B cell (primary cell): ENCODE results near the gene SOX9. TPM values are rescaled to one million over a fixed set of nuclear protein-coding genes. Genes with fewer than 3 reads are reported as not detected.

Experiments
- ATAC-seq: fragments of 200-7000 bp; cut with Tn5 transposase; one replicate; pipeline ENCODE4 v1.10.0; 2021; ENCODE audit warnings: low read depth, mild to moderate bottlenecking, moderate number of reproducible peaks, moderate library complexity
- CTCF ChIA-PET: fragments of 350-600 bp; sonication (Branson Sonifier 250); formaldehyde crosslinking; loops from one replicate; lab custom pipeline; 2021; ENCODE audit warnings: antibody characterized with exemption, inconsistent platforms; lab: Charles Lee
- POLR2A ChIA-PET: fragments of 350-600 bp; sonication (Branson Sonifier 250); formaldehyde crosslinking; loops from one replicate; lab custom pipeline; 2021; ENCODE audit warnings: antibody characterized with exemption; lab: Charles Lee
- DNase-seq: peaks from one replicate; pipeline ENCODE4 v3.0.0; 2013
- H2AFZ ChIP-seq: 2 replicates; pipeline ENCODE4 v1.6.1; 2012; ENCODE audit warnings: mild to moderate bottlenecking, low read depth, low read length; ENCODE audit not compliant: insufficient read depth, poor library complexity, severe bottlenecking
- H3K27ac ChIP-seq, 2 donors: 1 replicate in 1 of 2; 2 replicates in 1 of 2; pipeline ENCODE4 v1.5.1; 2012 to 2013; ENCODE audit warnings: low read length in 2 of 2, mild to moderate bottlenecking in 2 of 2, moderate library complexity in 1 of 2
- H3K27me3 ChIP-seq, 4 experiments: fragments of 200-600 bp in 1 of 4; sonication (generic) in 1 of 4; replicated peaks in 1 of 4; 1 replicate in 2 of 4; 2 replicates in 2 of 4; pipeline versions ENCODE4 v1.6.1 to v1.7.0; 2013 to 2016; ENCODE audit warnings: low read length in 3 of 4, mild to moderate bottlenecking in 2 of 4, mixed read lengths in 1 of 4, moderate library complexity in 1 of 4; ENCODE audit not compliant: insufficient read depth in 4 of 4, control insufficient read depth in 3 of 4; ENCODE audit errors: control extremely low read depth in 1 of 4
- H3K36me3 ChIP-seq, 2 experiments: replicated peaks in 1 of 2; 1 replicate in 1 of 2; 2 replicates in 1 of 2; pipeline versions ENCODE4 v1.6.1 to v1.7.1; 2013; ENCODE audit warnings: low read length in 1 of 2; ENCODE audit not compliant: insufficient read depth in 2 of 2, control insufficient read depth in 1 of 2; ENCODE audit errors: control extremely low read depth in 1 of 2, extremely low read depth in 1 of 2
- H3K4me1 ChIP-seq, 2 donors: fragments of 200-600 bp in 1 of 2; sonication (generic) in 1 of 2; 1 replicate in 1 of 2; 2 replicates in 1 of 2; pipeline versions ENCODE4 v1.5.1 to v1.6.1; 2013 to 2017; ENCODE audit warnings: low read length in 2 of 2; ENCODE audit not compliant: control insufficient read depth in 2 of 2, insufficient read depth in 2 of 2
- H3K4me2 ChIP-seq: replicated peaks from 2 replicates; pipeline ENCODE3; 2012; ENCODE audit warnings: mild to moderate bottlenecking, low read depth, low read length; ENCODE audit not compliant: poor library complexity, severe bottlenecking
- H3K4me3 ChIP-seq, 5 experiments: fragments of 200-600 bp in 1 of 5; sonication (generic) in 1 of 5; 1 replicate in 3 of 5; 2 replicates in 2 of 5; pipeline versions ENCODE4 v1.5.1 to v1.7.0; 2011 to 2016; ENCODE audit warnings: low read length in 4 of 5, mild to moderate bottlenecking in 4 of 5, low read depth in 2 of 5, control low read depth in 1 of 5, moderate library complexity in 1 of 5; ENCODE audit not compliant: insufficient read depth in 1 of 5; ENCODE audit errors: control extremely low read depth in 1 of 5, extremely low read depth in 1 of 5
- H3K79me2 ChIP-seq: fragments of 200-600 bp; sonication (generic); one replicate; pipeline ENCODE4 v1.6.0; 2016; ENCODE audit warnings: low read length; ENCODE audit not compliant: control insufficient read depth, insufficient read depth
- H3K9ac ChIP-seq: fragments of 200-600 bp; sonication (generic); 2 replicates; pipeline ENCODE4 v1.6.1; 2017; ENCODE audit warnings: mild to moderate bottlenecking, low read length, moderate library complexity
- H3K9me3 ChIP-seq, 3 donors: one replicate each; pipeline versions ENCODE4 v1.6.1 to v1.7.1; 2013; ENCODE audit warnings: low read length in 2 of 3; ENCODE audit not compliant: control insufficient read depth in 2 of 3, insufficient read depth in 1 of 3; ENCODE audit errors: control extremely low read depth in 1 of 3
- H4K20me1 ChIP-seq: 2 replicates; pipeline ENCODE4 v1.6.0; 2012; ENCODE audit warnings: mild to moderate bottlenecking, low read length; ENCODE audit not compliant: insufficient read depth, control insufficient read depth, poor library complexity, severe bottlenecking
- H3K27ac Mint-ChIP-seq: one replicate; pipeline ENCODE4 v1.8.0; 2021; ENCODE audit warnings: mixed read lengths
- H3K27me3 Mint-ChIP-seq: one replicate; pipeline ENCODE4 v1.8.0; 2021; ENCODE audit warnings: mixed read lengths
- H3K4me1 Mint-ChIP-seq: one replicate; pipeline ENCODE4 v1.8.0; 2021; ENCODE audit warnings: mixed read lengths
- H3K4me3 Mint-ChIP-seq: one replicate; pipeline ENCODE4 v1.8.0; 2021; ENCODE audit warnings: mixed read lengths
- H3K9me3 Mint-ChIP-seq: one replicate; pipeline ENCODE4 v1.8.0; 2022; ENCODE audit warnings: mixed read lengths; ENCODE audit not compliant: insufficient read depth
- EZH2 ChIP-seq: IDR thresholded peaks from 2 replicates; pipeline ENCODE4 v1.6.1; 2012; ENCODE audit warnings: borderline replicate concordance, low read depth, mild to moderate bottlenecking, moderate library complexity, low read length; ENCODE audit not compliant: insufficient read depth, poor library complexity, severe bottlenecking
- WGBS: methylation state at CpG from one replicate; pipeline ENCODE4 v1.1.5; 2013; ENCODE audit warnings: missing lambda C conversion rate; ENCODE audit not compliant: insufficient coverage; 5-methylcytosine and 5-hydroxymethylcytosine counted together
- intact Hi-C: fragments of 100-400 bp; cut with micrococcal nuclease; formaldehyde crosslinking; loops from one replicate; pipeline ENCODE4 v1.10.0; 2022
- polyA plus RNA-seq: library from polyadenylated mRNA; depleted of rRNA; stranded (reverse); fragments of >200 nt; gene quantifications from 2 replicates; pipeline ENCODE4 v1.2.3, GENCODE V29; 2012
- total RNA-seq, 2 donors: library from RNA; stranded (reverse); fragments of 120-200 nt in 1 of 2; gene quantifications; 1 replicate in 1 of 2; 2 replicates in 1 of 2; pipeline versions ENCODE4 v1.2.3 to v1.2.4, GENCODE V29; 2013 to 2022
- TF ChIP-seq, protein P1 (sequence below): fragments of 200-600 bp; IDR thresholded peaks from one replicate; pipeline ENCODE4 v1.8.0; 2022; ENCODE audit warnings: antibody characterized with exemption, mild to moderate bottlenecking

Gene SOX9
- total and polyA plus RNA-seq, 2 donors (not counting 1 experiment from before 2014, with no cell fraction given), result 0.03 TPM; not detected in 1

DNA sequence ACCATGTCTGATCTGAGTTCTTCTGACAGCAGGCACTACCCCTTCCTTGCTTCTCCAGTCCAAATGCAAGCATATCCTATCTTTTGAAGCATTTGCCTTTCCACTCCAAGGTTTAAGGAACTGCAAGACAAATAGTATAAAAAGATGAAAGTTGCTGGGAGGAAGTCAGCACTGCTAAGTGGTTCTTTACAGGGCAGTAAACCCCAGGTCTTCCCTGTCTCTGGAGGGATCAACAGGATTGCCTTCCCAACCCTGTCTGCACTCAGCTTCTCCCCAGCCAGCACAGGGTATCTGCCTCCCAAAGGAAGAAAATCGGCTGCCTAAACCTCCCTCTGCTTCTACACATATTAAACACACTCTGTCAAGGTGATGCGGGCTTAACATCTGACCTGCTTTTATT, 46.8 kb downstream of the SOX9 start:
- H3K4me3 ChIP-seq, result no peak overlapping the region
- ChIA-PET CTCF (no interaction called here), POLR2A (no interaction called here)
- H3K9me3 Mint-ChIP-seq, result peaks cover 1% of the 10 kb centered on the region
- no peaks in the 10 kb centered on the region for H3K36me3 ChIP-seq
- no peak overlapping the region for H3K27ac Mint-ChIP-seq
- H3K27ac ChIP-seq, result no peak overlapping the region
- peaks cover 0 to 8% (median 0%) of the 10 kb centered on the region in 3 donors for H3K9me3 ChIP-seq
- H3K4me2 ChIP-seq, result no peak overlapping the region
- TF ChIP-seq EZH2, result no peak
- TF ChIP-seq, protein P1, sequence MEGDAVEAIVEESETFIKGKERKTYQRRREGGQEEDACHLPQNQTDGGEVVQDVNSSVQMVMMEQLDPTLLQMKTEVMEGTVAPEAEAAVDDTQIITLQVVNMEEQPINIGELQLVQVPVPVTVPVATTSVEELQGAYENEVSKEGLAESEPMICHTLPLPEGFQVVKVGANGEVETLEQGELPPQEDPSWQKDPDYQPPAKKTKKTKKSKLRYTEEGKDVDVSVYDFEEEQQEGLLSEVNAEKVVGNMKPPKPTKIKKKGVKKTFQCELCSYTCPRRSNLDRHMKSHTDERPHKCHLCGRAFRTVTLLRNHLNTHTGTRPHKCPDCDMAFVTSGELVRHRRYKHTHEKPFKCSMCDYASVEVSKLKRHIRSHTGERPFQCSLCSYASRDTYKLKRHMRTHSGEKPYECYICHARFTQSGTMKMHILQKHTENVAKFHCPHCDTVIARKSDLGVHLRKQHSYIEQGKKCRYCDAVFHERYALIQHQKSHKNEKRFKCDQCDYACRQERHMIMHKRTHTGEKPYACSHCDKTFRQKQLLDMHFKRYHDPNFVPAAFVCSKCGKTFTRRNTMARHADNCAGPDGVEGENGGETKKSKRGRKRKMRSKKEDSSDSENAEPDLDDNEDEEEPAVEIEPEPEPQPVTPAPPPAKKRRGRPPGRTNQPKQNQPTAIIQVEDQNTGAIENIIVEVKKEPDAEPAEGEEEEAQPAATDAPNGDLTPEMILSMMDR, result no peak
- no peaks in the 10 kb centered on the region for H3K4me1 Mint-ChIP-seq
- H3K4me3 Mint-ChIP-seq, result no peak overlapping the region
- DNase-seq (no peak), ATAC-seq (no peak)
- H3K27me3 Mint-ChIP-seq, result peaks cover 6% of the 10 kb centered on the region
- peaks cover 0 to 2% (median 0%) of the 10 kb centered on the region in 4 experiments for H3K27me3 ChIP-seq
- no peak overlapping the region for H3K9ac ChIP-seq
- intact Hi-C loops, result no loop called here
- no peaks in the 10 kb centered on the region for H4K20me1 ChIP-seq
- H2AFZ ChIP-seq, result no peak overlapping the region
- H3K79me2 ChIP-seq, result no peaks in the 10 kb centered on the region
- WGBS, result no CpG with 5 or more reads among the region's 2 CpGs
- no peaks in the 10 kb centered on the region for H3K4me1 ChIP-seq

DNA sequence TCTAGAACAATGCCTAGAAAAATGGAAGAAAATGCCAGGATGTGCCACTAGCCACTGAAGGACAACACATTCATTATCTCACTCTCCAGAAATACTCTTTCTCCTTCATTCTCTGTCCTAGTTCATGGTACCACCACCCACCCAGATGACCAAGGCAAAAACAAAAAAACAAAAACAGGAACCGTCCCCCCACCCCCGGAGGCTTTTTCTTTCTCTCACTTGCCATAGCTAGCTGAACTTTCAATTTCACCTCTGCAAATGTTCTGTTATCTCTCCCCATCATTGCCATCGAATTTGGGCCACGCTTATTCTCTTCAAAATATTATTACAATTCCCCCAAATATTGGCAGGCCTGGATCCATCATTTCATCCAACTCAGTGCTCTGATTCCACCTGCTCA, 49.0 kb downstream of the SOX9 start:
- DNase-seq (no peak), ATAC-seq (no peak)
- Histone ChIP-seq H3K27me3 (peaks cover 0 to 2% (median 0%) of the 10 kb centered on the region in 4 experiments), H3K9ac (no peak overlapping the region), H3K27ac (no peak overlapping the region), H3K79me2 (no peaks in the 10 kb centered on the region), H2AFZ (no peak overlapping the region), H4K20me1 (no peaks in the 10 kb centered on the region), H3K4me3 (no peak overlapping the region), H3K36me3 (no peaks in the 10 kb centered on the region), H3K4me1 (no peaks in the 10 kb centered on the region), H3K4me2 (no peak overlapping the region), H3K9me3 (peaks cover 0 to 4% (median 0%) of the 10 kb centered on the region in 3 donors)
- WGBS, result 83% methylated on average over 4 of the region's 4 CpGs
- no peaks in the 10 kb centered on the region for H3K9me3 Mint-ChIP-seq
- intact Hi-C loops, result no loop called here
- TF ChIP-seq, protein P1, result no peak
- no peak for TF ChIP-seq EZH2
- CTCF ChIA-PET, result no interaction called here
- H3K4me1 Mint-ChIP-seq, result no peaks in the 10 kb centered on the region
- no peak overlapping the region for H3K4me3 Mint-ChIP-seq
- no peak overlapping the region for H3K27ac Mint-ChIP-seq
- POLR2A ChIA-PET, result no interaction called here
- H3K27me3 Mint-ChIP-seq, result peaks cover 6% of the 10 kb centered on the region
